Fibroblast of skin of back (primary cell): ENCODE results near the gene GRM5.
"Not testable (repeated sequence)": the region's sequence is repeated elsewhere in the genome, so short reads cannot be mapped to it uniquely, and the experiment has no call there.

Experiments used
- DNase-seq: peaks from one replicate; pipeline ENCODE4 v3.0.0-alpha.2; 2013

GRM5 gene

DNA sequence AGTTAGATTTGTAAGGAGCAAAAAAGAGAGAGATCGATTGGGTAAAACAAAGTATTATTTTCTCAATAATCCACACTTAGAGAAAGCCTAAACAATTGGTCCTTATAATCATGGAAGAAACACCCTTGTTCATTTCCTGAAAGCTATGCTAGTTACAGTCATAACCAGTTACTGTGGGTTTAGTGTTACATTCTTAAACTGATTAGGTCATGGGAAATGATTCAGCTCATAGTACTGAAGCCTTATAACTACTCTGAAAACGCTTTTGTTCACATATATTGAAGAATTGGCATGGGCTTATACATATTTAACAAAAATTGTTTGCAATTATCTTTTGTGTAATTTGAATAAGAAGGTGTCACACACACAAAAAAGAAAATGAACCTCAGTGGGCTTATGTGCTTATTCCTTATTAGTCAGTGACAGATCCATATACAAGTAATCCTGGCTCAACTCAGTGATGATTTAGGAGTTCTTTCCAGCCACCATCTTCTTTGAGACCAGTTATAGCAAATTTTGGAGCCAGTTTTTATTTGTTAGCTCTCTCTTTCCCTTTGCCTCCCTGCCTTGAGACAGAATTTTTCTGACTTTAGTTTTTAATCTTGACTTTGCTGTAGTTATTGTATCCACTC, 529.8 kb downstream of the GRM5 start:
- peak; percentile 94 for DNase-seq

DNA sequence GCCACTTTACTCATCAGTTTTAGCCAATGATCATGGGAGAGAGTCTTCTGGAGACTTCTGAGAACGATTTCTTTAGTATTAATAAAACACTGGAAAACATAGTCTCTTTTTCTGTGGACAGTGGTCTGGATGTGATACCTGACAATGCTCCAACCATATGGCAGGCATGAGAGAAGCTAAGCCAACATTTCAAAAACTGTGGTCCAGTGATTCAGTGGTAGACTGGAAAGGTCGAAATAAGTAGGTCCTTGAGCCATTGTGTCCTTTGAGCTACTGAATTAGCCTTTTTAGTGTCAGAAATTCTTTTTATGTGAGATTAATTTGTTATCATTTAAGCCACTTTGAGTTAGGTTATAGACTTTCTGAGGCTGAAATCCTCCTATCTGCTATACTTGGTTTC, 530.5 kb downstream of the GRM5 start:
- DNase-seq: no peak

DNA sequence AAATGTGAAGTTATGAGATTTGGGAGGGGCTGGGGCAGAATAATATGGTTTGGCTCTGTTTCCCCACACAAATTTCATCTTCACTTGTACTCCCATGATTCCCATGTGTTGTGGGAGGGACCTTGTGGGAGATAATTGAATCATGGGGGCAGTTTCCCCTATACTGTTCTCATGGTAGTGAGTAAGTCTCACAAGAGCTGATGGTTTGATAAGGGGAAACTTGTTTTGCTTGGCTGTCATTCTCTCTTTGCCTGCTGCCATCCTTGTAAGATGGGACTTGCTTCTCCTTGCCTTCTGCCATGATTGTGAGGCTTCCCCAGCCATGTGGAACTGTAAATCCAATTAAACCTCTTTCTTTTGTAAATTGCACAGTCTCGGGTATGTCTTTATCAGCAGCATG, 531.1 kb downstream of the GRM5 start:
- DNase-seq: not testable (repeated sequence)

DNA sequence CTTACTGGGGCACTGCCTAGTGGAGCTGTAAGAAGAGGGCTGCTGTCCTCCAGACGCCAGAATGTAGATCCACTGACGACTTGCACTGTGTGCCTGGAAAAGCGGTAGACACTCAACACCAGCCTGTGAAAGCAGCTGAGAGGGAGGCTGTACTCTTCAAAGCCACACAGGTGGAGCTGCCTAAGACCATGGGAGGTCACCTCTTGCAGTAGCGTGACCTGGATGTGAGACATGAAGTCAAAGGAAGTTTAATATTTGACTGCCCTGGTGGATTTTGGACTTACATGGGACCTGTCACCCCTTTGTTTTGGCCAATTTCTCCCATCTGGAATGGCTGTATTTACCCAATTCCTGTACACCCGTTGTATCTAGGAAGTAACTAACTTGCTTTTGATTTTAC, 531.6 kb downstream of the GRM5 start:
- no peak for DNase-seq

DNA sequence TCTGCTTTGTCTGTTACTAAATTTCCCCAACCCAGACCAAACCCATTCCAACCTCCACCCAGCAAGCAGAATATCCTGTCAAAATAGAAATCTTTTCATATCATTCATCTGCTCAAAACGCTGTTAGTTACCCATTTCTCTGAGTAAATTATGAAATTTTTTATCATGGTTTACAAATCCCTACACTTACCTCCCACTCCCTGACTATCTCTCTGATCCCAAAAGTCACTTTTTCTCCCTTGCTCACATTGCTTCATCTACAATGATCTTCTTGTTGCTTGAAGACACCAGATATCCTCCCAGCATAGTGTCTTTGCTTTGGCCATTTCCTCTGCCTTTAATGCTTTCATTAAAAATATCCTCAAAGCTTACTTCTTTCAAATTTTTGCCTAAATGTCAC, 532.8 kb downstream of the GRM5 start:
- no peak for DNase-seq

DNA sequence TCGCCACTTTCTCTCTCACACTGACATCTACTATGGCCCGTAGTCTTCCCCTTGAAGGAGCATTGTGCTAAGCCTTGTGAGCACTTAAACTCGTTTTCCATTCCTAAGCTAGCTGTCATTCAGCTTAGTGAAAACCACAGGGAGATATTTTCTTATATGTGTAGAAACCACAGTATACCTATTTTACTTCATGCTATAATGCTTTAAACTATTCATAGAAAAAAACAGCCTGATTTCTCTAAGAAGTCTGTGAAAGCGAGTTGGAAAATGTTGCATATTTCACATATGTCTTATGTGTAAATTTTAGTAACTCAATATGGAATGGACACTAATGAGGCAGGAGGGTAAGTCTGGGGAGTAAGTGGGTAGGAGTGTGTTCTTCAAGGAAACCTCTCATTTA, 534.0 kb downstream of the GRM5 start:
- DNase-seq: peak; percentile 63

DNA sequence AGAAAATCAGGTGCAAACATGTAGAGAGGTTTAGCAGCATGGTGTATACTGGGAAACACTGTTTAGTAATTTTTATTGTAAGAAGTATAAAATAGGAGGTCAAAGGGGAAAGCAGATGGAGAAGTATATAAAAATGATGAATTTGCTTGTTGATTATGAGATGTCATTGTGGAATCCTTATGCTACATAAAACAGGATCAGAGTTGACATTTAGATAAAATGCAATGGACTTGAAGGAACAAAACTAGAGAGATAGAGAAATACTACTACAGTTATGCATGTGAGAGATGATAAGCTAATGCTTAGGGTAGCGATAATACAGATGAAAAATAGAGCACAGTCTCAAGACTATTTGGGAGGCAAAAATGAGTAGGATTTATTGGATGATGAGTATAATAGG, 536.4 kb downstream of the GRM5 start:
- DNase-seq: no peak

DNA sequence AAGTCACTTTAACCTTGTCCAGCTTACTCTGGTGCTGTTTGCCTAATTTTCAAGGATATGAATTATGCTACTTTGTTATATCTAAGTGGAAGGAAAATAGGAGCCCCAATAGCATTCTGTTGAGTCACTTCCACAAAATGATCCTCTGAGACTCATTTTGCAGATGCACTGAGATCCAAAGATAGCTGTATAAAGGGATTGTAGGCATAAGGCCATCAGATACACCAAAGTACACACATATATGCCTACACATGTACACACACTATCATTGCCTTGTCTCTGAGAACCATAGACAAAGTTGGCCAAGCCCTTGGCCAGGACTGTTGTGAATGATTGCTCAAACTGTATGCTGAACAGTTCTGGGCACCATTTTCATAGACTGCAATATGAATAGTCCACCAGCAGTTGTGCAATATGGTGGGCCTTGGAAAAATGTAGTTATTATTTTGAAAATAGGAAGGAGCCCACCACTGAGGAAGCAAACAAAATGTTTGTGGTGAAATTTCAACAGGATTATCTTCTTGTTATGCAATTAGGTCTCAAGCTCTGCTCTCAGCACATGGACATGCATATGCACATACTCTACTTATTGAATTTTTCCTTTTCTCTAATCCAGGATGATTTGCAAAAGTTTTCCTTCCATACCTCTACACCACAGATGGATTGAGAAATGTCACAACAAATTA, 542.3 kb downstream of the GRM5 start:
- DNase-seq: peak; percentile 61

DNA sequence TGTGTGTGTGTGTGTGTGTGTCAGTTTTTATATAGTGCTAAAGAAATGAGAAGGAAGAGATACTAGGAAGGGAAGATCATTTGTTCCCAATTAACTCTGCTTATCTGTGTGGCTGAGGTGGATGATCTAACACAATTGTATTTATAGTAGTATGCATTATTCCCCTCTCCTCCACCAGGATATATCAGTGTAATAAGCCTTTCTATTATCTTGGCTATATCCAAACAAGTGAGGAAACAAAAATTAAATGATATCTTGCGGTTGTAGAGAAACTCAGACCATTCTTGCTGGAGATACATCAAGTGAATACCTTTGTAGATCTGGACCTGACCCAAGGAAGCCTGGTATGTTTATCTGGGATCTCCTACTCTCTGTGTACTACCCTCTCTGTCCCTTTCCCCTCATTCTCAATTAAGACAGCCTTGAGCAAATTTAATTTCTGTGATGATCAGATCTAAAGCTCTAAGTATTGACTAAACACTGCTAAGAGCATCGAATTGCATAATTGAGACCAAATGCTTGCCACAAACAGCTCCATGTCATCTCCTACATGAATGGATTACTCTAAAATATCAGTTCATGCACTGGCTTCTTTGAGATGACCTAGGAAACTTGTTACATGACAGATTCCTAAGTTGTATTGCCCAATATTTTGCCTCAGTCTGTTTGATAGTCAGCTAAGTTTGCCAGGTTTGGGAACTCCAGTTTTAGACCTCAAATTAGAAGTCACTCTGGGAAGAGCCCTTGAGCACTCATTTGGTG, 543.0 kb downstream of the GRM5 start:
- DNase-seq: no peak

DNA sequence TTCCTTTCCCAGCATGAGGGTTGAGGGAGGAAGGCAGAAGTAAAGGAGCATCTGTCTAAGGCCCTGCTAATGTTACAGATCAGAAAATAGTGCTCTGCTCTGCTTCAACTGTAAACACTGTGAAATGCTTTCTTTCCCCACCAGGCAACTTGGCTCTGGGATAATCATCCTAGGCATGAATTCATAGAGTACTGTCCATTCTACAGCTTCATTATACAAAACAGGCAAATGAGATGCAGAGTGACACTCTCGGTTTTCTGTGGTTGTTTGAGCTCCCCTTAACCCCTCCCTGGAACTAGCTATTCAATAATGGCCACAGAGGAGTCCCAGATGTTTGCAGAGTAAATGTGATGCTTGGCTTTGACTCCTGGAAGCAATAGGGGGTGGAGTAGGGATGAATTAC, 544.0 kb downstream of the GRM5 start:
- no peak for DNase-seq

DNA sequence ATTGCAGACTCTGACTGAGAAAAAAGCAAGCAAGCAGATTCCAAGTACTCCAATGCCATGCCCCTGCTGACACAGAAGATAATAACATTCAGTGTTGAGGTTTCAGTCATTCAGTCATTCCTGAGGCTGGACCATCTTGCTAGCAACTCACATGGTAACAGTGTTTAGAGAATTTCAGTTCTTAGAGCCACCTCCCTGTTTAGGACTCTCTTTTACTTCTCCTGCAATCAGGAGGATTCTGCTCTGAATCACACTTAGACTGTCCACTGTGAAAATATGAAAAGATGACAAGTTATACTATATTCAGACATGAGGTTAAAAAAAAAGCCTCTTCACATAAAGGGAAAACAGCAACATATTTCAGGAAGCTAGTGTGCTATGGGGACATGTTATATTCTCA, 544.4 kb downstream of the GRM5 start:
- peak; percentile 81 for DNase-seq

DNA sequence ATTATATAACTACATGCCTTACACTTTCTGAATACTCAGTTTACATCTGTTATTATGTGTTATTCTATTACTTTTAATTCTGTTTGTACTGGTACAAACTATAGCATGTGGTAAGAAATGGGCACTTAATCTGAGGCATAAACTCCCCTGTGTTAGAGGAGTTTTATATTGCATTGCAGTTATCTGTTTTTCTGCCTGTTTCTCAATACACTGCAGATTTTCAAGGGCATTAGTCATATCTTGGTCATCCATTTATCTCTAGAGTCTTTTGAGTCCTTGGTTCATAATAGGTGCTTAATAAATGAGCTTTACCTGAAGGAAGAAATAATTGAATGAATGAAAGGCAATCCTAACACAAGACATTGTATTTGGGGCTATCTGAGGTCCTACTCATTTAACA, 545.4 kb downstream of the GRM5 start:
- no peak for DNase-seq

DNA sequence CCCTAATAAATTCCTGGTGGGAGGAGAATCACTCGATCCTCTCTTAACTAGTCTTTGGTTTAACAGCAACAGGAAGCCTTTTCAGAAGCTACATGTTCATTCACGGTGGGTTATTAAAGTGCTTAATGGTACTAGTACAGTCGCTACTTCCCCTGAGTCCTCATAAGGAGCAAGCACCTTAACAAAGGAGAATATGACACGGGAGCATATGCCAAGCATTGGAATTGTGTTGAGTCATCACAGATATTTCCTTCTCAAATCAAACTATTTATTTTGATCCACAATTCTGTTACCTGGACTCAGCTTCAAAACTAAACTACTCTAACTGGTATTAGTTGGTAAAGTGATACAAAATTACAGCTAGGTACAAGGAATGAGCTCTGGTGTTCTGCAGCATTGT, 550.8 kb downstream of the GRM5 start:
- DNase-seq: no peak

DNA sequence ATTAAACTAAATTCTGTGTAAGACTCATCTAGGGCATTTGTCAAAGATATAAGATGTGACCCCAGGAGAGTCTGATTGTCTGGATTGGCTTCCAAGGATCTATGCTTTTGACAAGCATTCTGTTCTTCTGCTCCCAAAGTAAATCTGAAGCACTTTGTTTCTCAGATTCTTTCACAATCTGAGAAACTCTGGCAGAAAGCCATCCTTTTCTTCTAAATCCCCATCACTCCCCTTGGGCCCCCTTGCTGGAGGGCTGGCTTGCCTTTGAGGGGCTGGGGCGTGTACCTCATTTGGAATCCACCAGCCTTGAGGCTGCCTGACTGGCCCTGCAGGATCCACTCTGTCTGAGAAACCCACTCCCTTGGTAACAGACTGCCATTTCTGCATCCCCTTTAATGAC, 554.8 kb downstream of the GRM5 start:
- DNase-seq: no peak

DNA sequence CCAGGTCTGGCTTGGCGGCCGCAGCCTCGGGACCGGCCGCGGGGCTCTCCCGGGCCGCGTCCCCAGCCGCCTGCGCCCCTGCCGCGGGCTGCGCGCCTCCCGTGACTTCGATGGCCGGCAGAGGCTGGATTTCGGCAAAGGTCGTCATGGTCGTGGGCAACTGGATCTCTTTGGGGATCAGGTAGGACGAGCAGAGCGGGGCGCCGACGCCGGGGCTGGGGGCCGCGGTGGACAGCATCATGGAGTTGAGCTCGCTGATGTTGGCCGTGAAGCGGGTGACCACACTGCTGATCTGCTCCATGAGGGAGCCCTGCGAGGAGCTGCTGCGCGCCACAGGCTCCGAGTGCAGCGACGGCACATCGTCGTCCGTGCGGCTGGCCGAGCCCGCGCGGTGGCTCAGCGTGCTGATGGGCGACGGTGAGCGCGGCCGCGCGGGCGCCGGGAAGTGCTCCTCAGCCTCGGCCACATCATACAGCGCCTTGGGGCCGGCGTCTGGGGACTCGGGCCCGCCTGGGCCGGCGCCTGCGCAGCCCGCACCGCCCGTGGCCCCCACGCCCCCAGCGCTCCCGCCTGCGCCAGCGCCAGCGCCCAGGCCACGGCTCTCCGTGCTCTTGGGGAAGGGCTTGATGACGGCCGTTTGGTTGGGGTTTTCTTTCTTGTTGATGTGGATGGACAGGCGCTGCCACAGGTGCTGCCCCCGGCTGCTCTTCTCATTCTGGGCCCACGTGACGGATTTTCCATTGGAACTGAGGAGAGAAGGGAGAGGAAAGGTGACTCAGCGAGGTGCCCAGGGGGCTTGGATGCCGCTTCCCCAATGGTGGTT, 556.8 kb downstream of the GRM5 start:
- DNase-seq: peak; percentile 49

DNA sequence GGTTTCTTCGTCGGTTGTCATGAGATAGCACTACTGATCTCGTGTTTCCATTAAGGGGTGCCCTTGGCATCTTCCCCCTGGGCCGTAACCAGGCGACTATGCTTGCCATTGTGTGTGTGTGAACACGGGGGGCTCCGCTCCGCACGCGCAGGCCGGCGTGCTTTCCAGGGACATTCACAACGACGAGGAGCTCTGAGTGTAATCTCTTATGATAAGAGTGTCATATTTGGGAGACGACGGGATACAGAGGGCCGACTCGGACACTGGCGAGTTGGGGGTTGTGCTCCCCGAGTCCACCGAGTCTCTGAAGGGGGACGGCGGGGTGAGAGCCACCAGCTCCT, 557.4 kb downstream of the GRM5 start:
- DNase-seq: no peak

DNA sequence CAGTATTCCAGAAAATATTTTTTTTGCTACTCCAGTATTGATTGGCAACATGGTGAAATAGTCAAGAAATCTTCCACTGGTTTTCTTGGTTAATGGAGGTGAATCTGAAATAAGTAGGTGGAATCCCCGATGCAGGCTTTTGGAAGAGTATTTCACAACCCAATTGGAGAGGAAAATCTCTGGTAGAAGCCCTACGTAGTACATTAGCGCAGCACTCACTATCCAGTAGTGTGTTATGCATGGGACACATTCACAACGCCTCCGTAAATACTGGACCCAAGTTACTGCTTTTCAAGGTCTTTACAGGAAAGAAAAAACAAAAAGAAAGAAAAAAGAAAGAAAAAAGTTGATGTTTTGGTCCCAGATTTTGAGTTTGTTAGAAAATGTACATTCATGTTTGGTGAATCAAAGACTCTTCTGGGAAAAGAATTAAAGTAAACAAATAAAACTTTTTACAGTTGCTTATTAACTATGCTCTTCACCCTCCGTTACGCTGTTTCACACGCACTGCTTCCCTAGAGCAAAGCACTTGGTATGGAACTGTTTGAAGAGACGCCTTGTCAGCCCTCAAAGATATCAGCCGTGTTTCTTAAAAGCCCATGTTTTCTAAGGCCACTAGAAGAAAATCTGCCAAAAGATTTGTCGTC, 557.9 kb downstream of the GRM5 start:
- no peak for DNase-seq

DNA sequence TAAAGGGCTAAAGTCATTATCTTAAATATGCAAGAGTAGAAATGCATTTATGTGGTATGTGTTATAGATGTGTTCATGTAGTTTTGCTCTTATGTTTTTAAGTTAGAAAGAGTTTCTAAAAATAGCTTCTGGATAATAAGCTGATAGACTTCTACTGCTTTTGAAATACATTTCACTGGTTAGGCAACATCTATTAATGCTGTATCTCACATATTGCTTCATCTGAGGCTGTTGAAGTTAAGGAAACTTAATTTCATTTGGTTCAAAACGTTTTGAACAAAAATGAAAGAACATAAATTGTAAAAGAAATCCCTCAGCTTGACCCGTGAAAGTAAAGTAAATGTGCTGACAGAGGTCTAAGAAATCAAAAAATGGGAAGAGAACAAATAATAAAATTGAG, 564.2 kb downstream of the GRM5 start:
- no peak for DNase-seq

DNA sequence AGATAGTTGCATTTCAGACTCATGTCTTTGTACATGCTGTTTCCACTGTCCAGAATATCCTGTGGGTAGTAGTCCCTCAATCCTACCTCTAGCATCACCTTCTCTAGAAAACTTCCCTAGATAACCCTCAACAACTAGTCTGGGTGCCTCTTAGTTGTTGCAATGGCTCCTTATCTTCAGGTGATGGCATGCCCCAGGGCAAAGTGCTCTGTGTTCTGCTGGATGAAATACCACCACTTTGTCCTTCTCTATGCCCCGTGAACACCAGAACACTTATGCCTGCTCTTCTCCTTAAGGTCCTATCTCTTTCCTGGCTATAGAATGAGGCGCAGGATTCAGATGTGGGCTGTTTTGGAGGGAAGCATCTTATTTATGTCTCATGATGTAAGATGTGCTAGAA, 569.9 kb downstream of the GRM5 start:
- DNase-seq: no peak

DNA sequence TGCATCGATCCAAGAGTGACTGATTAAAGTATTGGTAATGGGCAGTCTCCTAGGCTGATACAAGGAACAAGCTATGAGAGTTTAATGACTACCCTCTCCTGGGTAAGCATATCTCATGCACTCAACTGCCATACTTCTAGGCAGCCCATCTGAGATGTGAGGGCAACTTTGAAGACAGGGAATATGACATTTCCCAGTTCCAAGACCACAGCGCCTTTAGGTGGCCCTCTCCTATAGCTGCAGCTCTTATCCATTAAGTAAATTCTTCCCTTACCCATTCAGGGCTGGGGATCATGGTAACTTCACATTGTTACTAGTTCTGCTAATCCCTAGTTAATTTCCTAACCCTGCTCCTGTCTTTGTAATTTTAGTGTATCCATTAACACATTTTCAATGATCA, 570.9 kb downstream of the GRM5 start:
- DNase-seq: no peak

DNA sequence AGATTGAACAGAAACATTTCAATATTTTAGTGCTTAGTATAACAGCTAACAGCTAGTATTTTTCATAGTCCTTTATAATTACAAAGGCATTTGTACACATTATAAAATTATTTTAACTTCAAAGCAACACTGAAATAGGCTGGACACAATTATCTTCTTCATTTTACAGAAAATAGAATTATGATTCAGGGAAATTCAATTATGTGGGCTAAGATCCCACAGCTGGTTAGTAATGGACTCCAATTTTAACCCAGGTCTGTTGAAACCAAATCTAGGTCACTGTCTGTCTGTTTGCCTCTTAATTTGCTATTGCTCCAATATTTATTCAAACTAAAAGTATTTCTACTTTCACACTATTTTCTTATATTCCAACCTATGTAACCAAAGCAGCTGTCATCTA, 574.1 kb downstream of the GRM5 start:
- no peak for DNase-seq

DNA sequence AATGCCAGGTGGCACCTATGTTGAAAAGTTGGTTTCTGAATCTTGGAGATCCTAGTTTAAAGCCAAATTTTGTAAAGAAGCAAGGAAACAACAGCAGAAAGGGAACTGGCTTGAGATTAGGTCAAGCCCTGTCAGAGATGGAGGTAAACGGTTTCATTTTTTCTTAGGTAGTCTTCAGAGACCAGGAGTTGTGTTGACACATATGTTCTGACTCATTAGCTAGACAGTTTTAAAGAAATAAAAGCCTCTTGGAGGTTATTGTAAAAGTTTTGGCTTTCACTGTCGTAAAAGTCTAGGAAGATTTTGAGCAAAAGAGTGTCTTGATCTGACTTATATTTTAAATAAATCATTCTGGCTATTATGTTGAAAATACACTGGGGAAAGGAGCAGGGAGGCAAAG, 576.8 kb downstream of the GRM5 start:
- DNase-seq: peak; percentile 31

DNA sequence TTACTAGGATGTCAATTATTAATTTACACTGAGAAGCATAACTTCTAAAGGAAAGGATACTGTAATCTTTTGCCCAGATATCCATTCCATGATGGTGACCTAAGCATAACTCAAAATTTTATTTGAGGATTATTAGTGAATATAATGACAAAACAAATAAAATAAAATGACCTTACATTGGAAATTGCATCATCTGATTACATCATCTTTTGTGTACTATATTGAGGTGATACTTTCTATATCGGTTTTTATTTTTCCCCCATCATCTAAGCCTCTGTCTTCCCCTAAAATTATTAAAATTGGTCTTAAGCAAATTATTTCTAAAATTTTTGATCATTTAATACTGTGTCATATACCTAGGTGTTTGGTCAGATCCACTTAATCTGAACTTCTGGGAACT, 578.1 kb downstream of the GRM5 start:
- no peak for DNase-seq
